T-helper 2 cell treated with Interferon-gamma antibody and Interleukin-4, amounts not matched to agents 5 μg/mL and 100 μg/mL, for 36 hours (primary cell): Measurements from ENCODE around the gene CCDC149.
"Not testable (repeated sequence)": the region's sequence is repeated elsewhere in the genome, so short reads cannot be mapped to it uniquely, and the experiment has no call there.

Experiments used
- DNase-seq: peaks from one replicate; pipeline ENCODE4 v3.0.0; 2021; ENCODE audit warnings: low spot score
- H3K27ac Mint-ChIP-seq: one replicate; pipeline ENCODE4 v1.8.0; 2021; ENCODE audit warnings: mild to moderate bottlenecking, mixed read lengths
- H3K27me3 Mint-ChIP-seq: one replicate; pipeline ENCODE4 v1.8.0; 2021; ENCODE audit warnings: low read depth, mixed read lengths
- H3K36me3 Mint-ChIP-seq: one replicate; pipeline ENCODE4 v1.8.0; 2021; ENCODE audit warnings: low read depth, mixed read lengths
- H3K4me1 Mint-ChIP-seq: one replicate; pipeline ENCODE4 v1.8.0; 2021; ENCODE audit warnings: low read depth, mixed read lengths
- H3K4me3 Mint-ChIP-seq: one replicate; pipeline ENCODE4 v1.8.0; 2022; ENCODE audit warnings: mild to moderate bottlenecking, moderate library complexity, mixed read lengths
- H3K9me3 Mint-ChIP-seq: one replicate; pipeline ENCODE4 v1.8.0; 2021; ENCODE audit warnings: mixed read lengths

The CCDC149 gene

GRCh38 chr4:24928708-24929107 lies 15.9 kb upstream of the CCDC149 start:
- no peaks in the 10 kb centered on the region for H3K4me1 Mint-ChIP-seq

GRCh38 chr4:24927049-24927448 lies 14.2 kb upstream of the CCDC149 start:
- H3K27me3 Mint-ChIP-seq: no peaks in the 10 kb centered on the region
- H3K27ac Mint-ChIP-seq: no peak overlapping the region
- H3K4me1 Mint-ChIP-seq: no peaks in the 10 kb centered on the region
- H3K4me3 Mint-ChIP-seq: no peak overlapping the region
- no peaks in the 10 kb centered on the region for H3K9me3 Mint-ChIP-seq
- no peaks in the 10 kb centered on the region for H3K36me3 Mint-ChIP-seq
- no peak for DNase-seq

More at GRCh38 chr4:24928708-24929107, 15.9 kb upstream of the CCDC149 start:
- Mint-ChIP-seq H3K27me3 (no peaks in the 10 kb centered on the region), H3K36me3 (no peaks in the 10 kb centered on the region), H3K9me3 (no peaks in the 10 kb centered on the region), H3K27ac (no peak overlapping the region), H3K4me3 (no peak overlapping the region)
- DNase-seq: no peak

GRCh38 chr4:24924309-24924781 lies 11.5 kb upstream of the CCDC149 start:
- no peak overlapping the region for H3K27ac Mint-ChIP-seq
- DNase-seq: no peak
- no peak overlapping the region for H3K4me3 Mint-ChIP-seq
- no peaks in the 10 kb centered on the region for H3K27me3 Mint-ChIP-seq
- H3K4me1 Mint-ChIP-seq: no peaks in the 10 kb centered on the region
- no peaks in the 10 kb centered on the region for H3K36me3 Mint-ChIP-seq
- peaks cover 3% of the 10 kb centered on the region for H3K9me3 Mint-ChIP-seq

DNA sequence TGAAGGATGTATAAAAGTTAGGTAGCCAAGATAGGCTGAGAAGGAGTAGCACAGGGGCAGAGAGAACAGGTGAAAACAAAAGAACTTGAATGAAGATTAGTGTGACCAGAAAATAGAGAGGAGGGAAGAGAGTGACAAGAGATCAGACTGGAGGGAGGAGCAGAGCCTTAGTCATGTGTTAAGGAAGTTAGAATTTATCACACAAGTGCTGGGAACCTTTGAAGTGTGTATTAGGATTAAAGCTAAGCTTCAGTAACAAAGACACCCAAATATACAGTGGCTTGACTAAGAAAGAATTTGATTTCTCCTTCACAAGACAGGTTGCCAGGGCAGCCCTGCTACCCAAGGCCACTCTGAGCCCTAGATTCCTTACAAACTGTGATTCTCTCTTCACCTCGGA lies 10.7 kb upstream of the CCDC149 start:
- Mint-ChIP-seq H3K27me3 (no peaks in the 10 kb centered on the region), H3K36me3 (no peaks in the 10 kb centered on the region), H3K4me1 (no peaks in the 10 kb centered on the region), H3K4me3 (no peak overlapping the region), H3K27ac (no peak overlapping the region), H3K9me3 (peaks cover 3% of the 10 kb centered on the region)
- DNase-seq: no peak

GRCh38 chr4:24923002-24923401 lies 10.2 kb upstream of the CCDC149 start:
- Mint-ChIP-seq H3K4me1 (no peaks in the 10 kb centered on the region), H3K9me3 (peaks cover 3% of the 10 kb centered on the region), H3K27me3 (no peaks in the 10 kb centered on the region), H3K36me3 (no peaks in the 10 kb centered on the region), H3K27ac (no peak overlapping the region), H3K4me3 (no peak overlapping the region)
- DNase-seq: no peak

GRCh38 chr4:24922416-24922815 lies 9.6 kb upstream of the CCDC149 start:
- no peaks in the 10 kb centered on the region for H3K36me3 Mint-ChIP-seq
- no peak overlapping the region for H3K27ac Mint-ChIP-seq
- DNase-seq: no peak
- no peaks in the 10 kb centered on the region for H3K4me1 Mint-ChIP-seq
- no peak overlapping the region for H3K4me3 Mint-ChIP-seq
- peaks cover 3% of the 10 kb centered on the region for H3K9me3 Mint-ChIP-seq
- no peaks in the 10 kb centered on the region for H3K27me3 Mint-ChIP-seq

GRCh38 chr4:24921491-24921890 lies 8.6 kb upstream of the CCDC149 start:
- Mint-ChIP-seq H3K36me3 (no peaks in the 10 kb centered on the region), H3K4me3 (no peak overlapping the region), H3K27ac (no peak overlapping the region), H3K27me3 (no peaks in the 10 kb centered on the region), H3K9me3 (peaks cover 3% of the 10 kb centered on the region), H3K4me1 (no peaks in the 10 kb centered on the region)
- no peak for DNase-seq

DNA sequence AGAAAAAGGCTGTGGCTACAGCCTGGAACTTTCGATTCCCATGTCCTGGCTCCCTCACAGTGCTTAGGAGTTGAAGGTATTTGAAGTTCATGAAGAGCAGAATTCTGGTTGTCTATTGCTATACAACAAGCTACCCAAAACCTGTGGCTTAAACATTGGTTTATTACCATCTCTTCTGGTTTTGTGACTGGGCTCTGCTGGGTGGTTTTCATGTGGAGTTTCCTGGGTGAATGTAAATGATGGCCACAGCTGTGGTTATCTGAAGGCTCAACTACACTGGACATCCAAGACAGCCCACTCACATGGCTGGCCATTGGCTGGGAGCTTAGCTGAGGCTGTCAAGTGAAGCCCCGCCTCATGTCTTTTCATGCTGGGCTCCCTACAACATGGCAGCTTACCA lies 7.2 kb upstream of the CCDC149 start:
- H3K9me3 Mint-ChIP-seq: peaks cover 3% of the 10 kb centered on the region
- DNase-seq: no peak
- H3K27ac Mint-ChIP-seq: no peak overlapping the region
- H3K4me1 Mint-ChIP-seq: no peaks in the 10 kb centered on the region
- H3K4me3 Mint-ChIP-seq: no peak overlapping the region
- no peaks in the 10 kb centered on the region for H3K36me3 Mint-ChIP-seq
- H3K27me3 Mint-ChIP-seq: peaks cover 2% of the 10 kb centered on the region

GRCh38 chr4:24917076-24917856 lies 4.4 kb upstream of the CCDC149 start:
- Mint-ChIP-seq H3K27ac (no peak overlapping the region), H3K36me3 (peaks cover 1% of the 10 kb centered on the region), H3K27me3 (peaks cover 15% of the 10 kb centered on the region), H3K9me3 (peaks cover 3% of the 10 kb centered on the region), H3K4me1 (no peaks in the 10 kb centered on the region), H3K4me3 (no peak overlapping the region)
- no peak for DNase-seq

- Mint-ChIP-seq H3K27me3 (peaks cover 31% of the 10 kb centered on the region), H3K27ac (no peak overlapping the region), H3K4me3 (no peak overlapping the region), H3K36me3 (peaks cover 1% of the 10 kb centered on the region), H3K4me1 (no peaks in the 10 kb centered on the region), H3K9me3 (no peaks in the 10 kb centered on the region)
- no peak for DNase-seq
These were observed 2.5 kb upstream of the CCDC149 start for GRCh38 chr4:24915121-24915922.

- no peak for DNase-seq
- H3K4me3 Mint-ChIP-seq: no peak overlapping the region
- H3K9me3 Mint-ChIP-seq: peaks cover 7% of the 10 kb centered on the region
- peaks cover 31% of the 10 kb centered on the region for H3K27me3 Mint-ChIP-seq
- H3K4me1 Mint-ChIP-seq: no peaks in the 10 kb centered on the region
- H3K36me3 Mint-ChIP-seq: peaks cover 1% of the 10 kb centered on the region
- H3K27ac Mint-ChIP-seq: no peak overlapping the region
These were observed 1.6 kb upstream of the CCDC149 start for GRCh38 chr4:24914460-24914859.

- H3K36me3 Mint-ChIP-seq: peaks cover 1% of the 10 kb centered on the region
- H3K4me1 Mint-ChIP-seq: no peaks in the 10 kb centered on the region
- peak overlapping the region; percentile 58 for H3K4me3 Mint-ChIP-seq
- H3K27ac Mint-ChIP-seq: no peak overlapping the region
- peaks cover 31% of the 10 kb centered on the region for H3K27me3 Mint-ChIP-seq
- H3K9me3 Mint-ChIP-seq: peaks cover 7% of the 10 kb centered on the region
- no peak for DNase-seq
These were observed 260 bp upstream of the CCDC149 start for GRCh38 chr4:24913119-24913485.

DNA sequence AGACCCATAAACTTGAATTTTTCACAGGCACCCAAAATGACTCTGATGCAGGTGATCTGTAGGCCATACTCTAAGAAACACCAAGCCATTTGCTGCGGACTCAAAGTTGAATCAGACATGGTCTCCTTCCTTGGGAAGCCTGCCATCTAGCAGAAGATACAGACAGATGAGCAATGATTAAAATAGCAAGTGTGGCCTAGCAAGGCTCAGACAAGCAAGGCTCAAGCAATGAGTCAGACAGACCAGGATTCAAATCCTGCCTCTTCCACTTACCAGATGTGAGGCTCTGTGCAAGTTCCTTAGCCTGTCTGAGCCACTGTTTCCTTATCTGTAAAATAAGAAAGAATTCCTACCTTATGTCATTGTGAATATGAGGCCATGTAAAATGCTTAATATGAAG lies 2.3 kb downstream of the CCDC149 start:
- Mint-ChIP-seq H3K9me3 (peaks cover 7% of the 10 kb centered on the region), H3K36me3 (peaks cover 1% of the 10 kb centered on the region), H3K4me3 (no peak overlapping the region), H3K27me3 (peaks cover 31% of the 10 kb centered on the region), H3K27ac (no peak overlapping the region), H3K4me1 (no peaks in the 10 kb centered on the region)
- DNase-seq: no peak

GRCh38 chr4:24909606-24910005 lies 3.2 kb downstream of the CCDC149 start:
- not testable (repeated sequence) for H3K36me3 Mint-ChIP-seq, H3K4me1 Mint-ChIP-seq, H3K27ac Mint-ChIP-seq, H3K9me3 Mint-ChIP-seq, DNase-seq, H3K4me3 Mint-ChIP-seq
- H3K27me3 Mint-ChIP-seq: peaks cover 28% of the 10 kb centered on the region
